GM21825 (cell line): ENCODE measurements around the gene PELI2.

ENCODE experiments used
- ATAC-seq: cut with Tn5 transposase; IDR thresholded peaks from one replicate; pipeline ENCODE4 v1.9.1; 2021; ENCODE audit warnings: mild to moderate bottlenecking, moderate library complexity; ENCODE audit not compliant: unreplicated experiment

PELI2 gene

DNA sequence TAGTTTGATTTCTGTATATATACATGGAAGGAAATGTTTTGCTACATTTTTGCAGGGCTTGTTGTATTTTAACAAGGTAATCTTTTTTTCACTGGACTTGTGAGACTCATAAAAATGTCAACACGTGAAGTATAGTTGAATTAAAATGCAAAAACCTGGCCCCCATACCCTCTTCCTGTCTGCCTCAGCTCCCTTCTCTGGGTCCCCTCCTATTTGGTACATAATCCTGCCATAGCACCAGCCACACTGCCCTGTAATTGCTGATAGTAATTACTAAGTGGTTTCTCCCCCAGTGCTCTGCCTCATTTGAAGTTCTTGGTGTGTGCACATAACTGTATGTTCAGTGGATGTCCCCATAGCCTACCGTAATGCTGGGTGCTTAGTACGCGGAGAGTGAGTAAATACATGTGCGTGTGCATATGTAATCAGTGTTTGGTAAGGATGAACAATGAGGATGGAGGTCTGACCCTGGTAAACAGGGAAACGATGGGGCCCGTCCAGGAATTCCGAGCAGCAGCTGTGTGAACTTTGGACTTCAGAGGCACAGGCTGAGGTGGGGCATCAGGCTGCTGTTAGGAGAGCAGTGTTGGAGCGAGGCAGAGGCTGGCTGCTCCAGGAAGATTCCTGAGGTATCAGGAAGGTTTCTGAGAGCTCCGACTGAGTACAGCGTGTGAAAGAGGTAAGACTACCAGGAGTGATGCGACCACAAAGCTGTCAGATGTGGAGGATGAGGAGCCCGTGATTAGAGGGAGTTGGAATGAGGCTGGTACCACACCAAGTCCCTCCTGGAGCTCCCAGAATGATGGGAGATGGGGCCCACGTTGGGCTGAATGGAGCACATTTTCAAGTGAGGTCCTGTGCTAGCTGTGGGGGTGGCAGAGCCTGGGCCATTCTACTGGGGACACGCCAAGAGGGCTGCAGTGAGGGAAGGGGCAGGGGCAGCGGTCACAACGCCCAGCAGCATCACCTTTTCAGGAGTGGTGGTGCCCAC, 106.8 kb downstream of the PELI2 start:
- ATAC-seq = no peak

DNA sequence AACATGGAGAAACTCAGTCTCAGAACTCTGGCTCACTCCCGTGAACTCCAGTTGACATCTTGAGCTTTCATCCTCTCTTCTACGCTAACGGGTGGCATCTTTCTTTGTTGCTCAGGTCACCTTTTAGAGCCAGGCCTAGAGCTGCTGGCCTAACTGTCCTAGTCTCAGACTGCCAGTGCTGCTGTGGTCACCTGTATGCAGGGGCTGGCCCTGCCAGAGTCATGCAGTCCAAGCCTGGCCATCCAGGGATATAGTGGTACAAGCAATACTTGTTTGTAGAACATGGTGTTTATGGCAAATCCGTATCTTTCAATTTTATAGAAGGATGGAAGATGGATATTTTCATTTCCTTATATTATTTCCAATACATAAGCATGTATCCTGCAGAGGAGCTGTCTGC, 117.2 kb downstream of the PELI2 start:
- no peak for ATAC-seq

DNA sequence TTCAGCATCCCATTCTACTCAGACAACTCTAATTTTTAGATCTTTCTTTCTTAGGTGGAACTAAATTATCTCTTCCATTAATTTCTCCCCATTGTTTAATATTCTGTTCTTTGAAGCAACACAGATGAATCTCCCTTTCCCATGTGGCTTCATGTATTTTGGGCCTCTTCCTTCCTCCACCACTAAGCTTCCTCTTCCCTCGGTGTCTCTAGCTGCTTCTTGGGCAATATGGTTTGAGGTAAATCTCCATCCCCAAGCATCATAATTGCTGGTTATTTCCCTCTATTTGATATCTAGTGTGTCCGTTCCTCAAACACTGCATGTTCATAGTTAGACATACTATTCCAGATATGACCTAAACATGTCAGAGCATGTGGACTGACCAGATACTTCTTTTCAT, 119.2 kb downstream of the PELI2 start:
- no peak for ATAC-seq

GRCh38 chr14:56241461-56241860, 123.2 kb downstream of the PELI2 start:
- no peak for ATAC-seq

DNA sequence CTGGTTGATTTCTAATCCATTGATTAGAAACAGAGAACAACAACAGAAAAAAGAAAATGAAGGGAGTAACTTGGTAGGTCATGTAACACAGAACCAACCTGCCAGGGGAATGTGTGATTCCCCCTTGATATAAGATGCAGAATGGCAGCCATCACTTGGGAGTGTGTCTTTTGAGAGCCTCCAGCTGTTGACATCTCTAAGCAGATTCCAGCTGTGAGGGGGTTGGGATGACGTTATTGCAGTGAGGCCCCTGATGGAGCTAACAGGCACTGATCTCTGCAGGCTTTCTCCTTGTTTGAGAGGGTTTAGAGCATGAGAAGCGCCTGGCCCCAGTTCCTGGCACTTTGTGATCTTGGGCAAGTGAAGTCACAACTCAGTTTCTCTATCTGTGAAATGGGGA, 124.9 kb downstream of the PELI2 start:
- ATAC-seq = no peak

- ATAC-seq = no peak
These were observed 126.1 kb downstream of the PELI2 start for GRCh38 chr14:56244138-56244789.

DNA sequence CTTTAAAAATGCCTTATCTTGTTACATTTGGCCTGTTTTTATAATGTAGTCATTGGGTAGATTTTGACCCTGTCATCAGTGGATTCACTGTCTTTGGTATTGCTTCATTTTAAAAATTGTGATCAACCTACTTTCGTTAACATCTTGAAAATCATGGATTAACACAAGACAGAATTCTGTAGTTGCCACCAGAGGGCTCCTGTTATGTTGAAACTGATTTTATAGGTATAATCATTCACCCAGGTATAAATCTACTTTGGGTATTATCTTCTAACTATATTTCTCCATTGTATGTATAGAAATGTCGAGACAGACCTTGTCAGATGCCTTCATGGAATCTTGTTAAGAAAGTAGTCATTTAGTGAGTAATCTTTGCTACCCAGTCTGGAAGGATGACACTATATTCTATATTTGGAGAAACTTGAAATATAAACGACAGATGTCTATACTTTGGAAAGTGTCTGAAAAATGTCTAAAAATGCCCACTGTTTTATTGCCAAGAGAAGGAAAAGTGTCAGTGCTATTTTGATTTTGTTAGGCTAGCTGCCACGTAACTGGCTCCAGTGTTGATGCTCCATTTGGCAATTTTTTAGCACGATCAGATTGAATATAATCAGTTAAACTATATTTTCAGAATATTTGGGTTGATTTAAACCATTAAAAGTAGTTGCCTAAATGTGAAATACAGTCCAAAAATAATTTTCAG, 129.4 kb downstream of the PELI2 start:
- ATAC-seq = no peak

DNA sequence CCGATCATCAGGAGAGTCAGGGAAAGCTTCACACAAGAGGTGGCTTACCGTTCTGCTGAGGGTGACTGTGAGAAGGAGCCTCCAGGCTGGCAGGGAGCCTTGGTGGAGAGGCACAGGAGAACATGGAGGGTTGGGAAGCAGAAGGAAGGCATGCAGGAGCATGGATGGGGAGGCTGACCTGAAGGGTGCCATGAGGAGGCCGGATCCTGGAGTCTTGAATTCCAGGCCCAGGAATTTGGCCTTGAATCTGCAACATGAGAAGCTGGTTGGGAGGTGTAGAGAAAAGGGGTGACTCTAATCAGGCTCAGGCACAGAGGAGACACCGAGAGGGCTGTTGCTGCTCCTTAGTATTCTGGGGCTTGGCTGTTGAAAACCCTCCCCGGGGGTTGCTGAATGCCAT, 130.2 kb downstream of the PELI2 start:
- ATAC-seq = no peak

- ATAC-seq = no peak
These were observed 142.8 kb downstream of the PELI2 start for GRCh38 chr14:56261046-56261445.

- ATAC-seq = no peak
These were observed 144.3 kb downstream of the PELI2 start for GRCh38 chr14:56262530-56262929.

DNA sequence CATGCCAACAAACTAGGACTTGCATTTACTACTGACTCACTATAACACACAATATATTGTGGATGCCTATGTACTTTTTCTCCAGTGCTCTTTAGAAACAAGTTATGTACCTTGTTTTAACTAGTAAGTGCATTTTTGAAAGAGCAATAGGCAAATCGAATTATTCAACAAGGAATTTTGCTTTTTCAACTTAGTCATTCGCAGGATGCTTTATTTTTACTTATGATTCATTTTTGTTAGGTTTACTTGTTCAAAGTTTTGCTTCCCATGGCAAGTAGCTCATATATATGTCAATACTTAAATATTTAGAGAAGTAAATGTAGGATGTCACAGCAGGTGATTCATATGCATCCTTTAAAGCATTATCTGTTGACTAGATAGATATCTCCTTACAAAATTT, 149.8 kb downstream of the PELI2 start:
- ATAC-seq = no peak

- ATAC-seq = no peak
These were observed 150.5 kb downstream of the PELI2 start for GRCh38 chr14:56268673-56269072.

- no peak for ATAC-seq
These were observed 152.7 kb downstream of the PELI2 start for GRCh38 chr14:56270921-56271320.

DNA sequence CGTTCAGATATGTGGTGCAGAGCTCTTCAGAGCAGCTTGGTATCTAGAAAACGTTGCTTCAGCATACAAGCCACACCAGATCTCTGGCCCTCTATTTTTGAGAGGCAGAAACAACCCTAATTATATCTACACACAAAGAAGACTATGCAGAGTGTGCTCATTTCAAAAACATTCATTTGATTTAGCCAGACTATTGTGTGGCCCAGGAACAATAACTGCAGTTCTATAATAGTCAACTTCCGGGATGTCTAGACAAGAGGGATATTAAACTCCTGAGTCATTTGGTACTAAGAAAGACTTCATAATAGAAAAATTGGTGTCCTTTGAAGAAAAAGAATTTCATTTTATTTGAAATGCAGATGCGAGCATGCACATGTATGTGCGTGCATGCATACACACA, 153.8 kb downstream of the PELI2 start:
- ATAC-seq = no peak

DNA sequence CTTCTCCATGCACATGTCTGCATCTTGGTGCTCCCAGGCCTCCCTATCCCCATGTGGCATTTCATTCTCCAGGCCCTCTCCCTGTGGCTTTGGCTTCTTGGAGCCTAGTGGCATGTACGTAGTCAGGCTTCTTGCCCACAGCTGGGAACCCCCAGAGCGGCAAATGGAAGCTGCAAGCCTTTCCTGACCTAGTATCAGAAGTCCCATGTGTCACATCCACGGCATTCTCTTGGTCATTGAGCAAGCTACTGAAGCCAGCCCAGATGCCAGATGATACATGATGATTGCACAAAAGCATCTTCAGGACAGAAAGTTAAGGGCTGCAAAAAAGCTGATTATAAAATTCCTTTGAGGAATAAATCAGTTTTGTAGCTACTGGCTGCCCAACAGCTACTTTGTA, 154.9 kb downstream of the PELI2 start:
- ATAC-seq = no peak

DNA sequence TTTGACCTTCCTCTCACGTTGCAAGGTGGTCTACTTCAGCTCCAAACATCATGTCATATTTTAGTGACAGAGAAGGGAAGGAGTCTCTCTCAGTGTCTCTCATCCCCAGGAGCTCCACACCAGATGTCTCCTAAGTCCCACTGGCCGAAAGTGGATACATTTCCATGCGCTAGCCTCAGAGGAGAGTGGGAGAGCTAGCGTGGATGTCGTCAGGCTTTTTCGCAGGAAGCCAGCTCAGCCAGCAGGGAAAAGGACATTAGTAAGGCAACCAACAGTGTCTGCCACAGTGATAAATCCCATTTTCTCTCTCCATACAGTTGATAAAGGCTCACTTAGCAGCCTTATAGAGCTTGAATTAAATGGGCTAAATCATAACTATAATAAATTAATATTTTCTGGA, 155.7 kb downstream of the PELI2 start:
- no peak for ATAC-seq

DNA sequence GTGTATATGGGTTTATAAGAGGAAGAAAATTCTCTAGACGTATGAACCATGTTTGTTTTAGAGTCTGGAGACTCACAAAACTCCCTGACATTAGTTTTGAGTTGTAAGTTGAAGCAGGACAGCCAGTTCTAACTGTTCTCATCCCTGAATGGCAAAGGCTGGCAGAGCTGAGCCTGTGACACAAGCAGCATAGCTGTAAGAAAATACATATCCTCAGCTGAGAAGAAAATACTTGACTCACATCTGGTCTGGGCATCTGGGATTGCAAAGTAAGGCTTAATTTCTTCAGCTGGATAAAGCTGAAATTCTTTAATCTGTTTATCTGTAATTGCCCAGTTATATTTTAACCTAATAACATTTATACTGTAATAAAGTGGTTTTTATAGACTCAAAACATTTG, 156.3 kb downstream of the PELI2 start:
- no peak for ATAC-seq

DNA sequence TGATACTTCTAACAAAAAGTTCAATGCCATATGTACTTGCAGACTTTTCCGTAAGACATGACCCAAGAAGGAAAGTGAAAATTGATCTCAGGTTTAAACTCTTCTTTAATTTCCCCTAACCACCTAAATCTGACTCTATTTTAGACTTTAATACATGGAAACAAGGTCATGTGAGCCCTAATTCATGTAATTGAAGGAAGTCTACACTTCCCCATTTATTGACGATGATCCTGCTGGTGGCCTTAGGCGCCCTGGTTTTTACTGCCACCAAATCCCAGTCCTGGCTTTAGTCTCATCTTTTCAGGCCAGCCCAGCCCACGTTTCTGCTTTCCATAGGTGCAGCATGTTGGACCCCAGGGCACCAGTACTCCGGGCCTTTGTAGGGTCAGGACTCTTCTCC, 157.9 kb downstream of the PELI2 start:
- no peak for ATAC-seq

GRCh38 chr14:56278383-56278782, 160.2 kb downstream of the PELI2 start:
- ATAC-seq = no peak

GRCh38 chr14:56280843-56281242, 162.6 kb downstream of the PELI2 start:
- ATAC-seq = no peak

DNA sequence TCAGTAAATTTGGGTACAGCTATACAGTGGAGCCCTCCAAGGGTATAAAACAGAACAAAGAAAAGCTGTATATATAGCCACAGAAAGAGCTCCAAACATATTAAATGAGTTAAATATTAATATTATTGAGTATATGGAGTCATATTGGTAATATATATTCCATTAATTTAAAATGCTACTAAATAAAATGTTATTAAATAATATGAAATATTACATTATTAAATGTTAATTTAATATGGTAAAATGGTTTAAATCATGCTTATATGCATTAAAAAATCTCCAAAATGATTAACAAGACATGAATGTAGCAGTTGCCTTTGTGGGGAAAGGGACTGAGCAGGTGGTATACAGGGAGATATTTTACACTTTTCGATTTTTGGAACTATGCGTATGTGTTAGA, 164.0 kb downstream of the PELI2 start:
- ATAC-seq = no peak

- no peak for ATAC-seq
These were observed 166.4 kb downstream of the PELI2 start for GRCh38 chr14:56284641-56285040.
